Testis (tissue), 3 donors: ENCODE results near the gene CMTM4. TPM values are rescaled to one million over a fixed set of nuclear protein-coding genes. Genes with fewer than 3 reads are reported as not detected.

Experiments
- DNase-seq: peaks from one replicate; pipeline ENCODE4 v3.0.0-alpha.2; 2019
- H3K27ac ChIP-seq, 2 donors: fragments of 200-600 bp; sonication (generic); one replicate each; pipeline ENCODE4 v1.5.1; 2019
- H3K27me3 ChIP-seq: fragments of 200-600 bp; sonication (generic); one replicate; pipeline ENCODE4 v1.5.1; 2019
- H3K36me3 ChIP-seq: fragments of 200-600 bp; sonication (generic); one replicate; pipeline ENCODE4 v1.5.1; 2017; ENCODE audit warnings: low read depth; ENCODE audit errors: missing control alignments
- H3K4me1 ChIP-seq: fragments of 200-600 bp; sonication (generic); one replicate; pipeline ENCODE4 v1.5.1; 2019
- H3K4me3 ChIP-seq, 2 donors: fragments of 200-600 bp; sonication (generic); one replicate each; pipeline ENCODE4 v1.5.1; 2017 to 2019
- H3K9me3 ChIP-seq: fragments of 200-600 bp; sonication (generic); one replicate; pipeline ENCODE4 v1.5.1; 2017
- POLR2A ChIP-seq: fragments of 450-650 bp; IDR thresholded peaks from one replicate; pipeline ENCODE4 v1.6.1; 2017; ENCODE audit warnings: antibody characterized with exemption, mild to moderate bottlenecking, moderate library complexity
- WGBS, 2 donors: methylation state at CpG; one replicate each; pipeline ENCODE4 v1.1.5; 2018; 5-methylcytosine and 5-hydroxymethylcytosine counted together
- intact Hi-C: fragments of 100-400 bp; cut with DNase I; formaldehyde crosslinking; loops from one replicate; pipeline ENCODE4 v1.15.1; 2023; ENCODE audit warnings: low total_unique reads
- polyA plus RNA-seq: library from polyadenylated mRNA; stranded (reverse); fragments of 350-450 nt; fragmentation: Illumina TruSeq; extraction: RNeasy Lipid Tissue Mini Kit (QIAGEN cat#74804); gene quantifications from one replicate; pipeline ENCODE4 v1.2.3, GENCODE V29; 2014; ENCODE audit warnings: low read depth, low replicate concordance; ENCODE audit not compliant: insufficient read depth
- total RNA-seq, 2 donors: library from RNA; depleted of rRNA; stranded (reverse); fragments of >200 nt; gene quantifications; one replicate each; pipeline ENCODE4 v1.2.3, GENCODE V29; 2016
- TF ChIP-seq, protein P1 (sequence below), 3 experiments: fragments of 450-650 bp in 2 of 3; fragments of 200-600 bp in 1 of 3; sonication (generic) in 1 of 3; IDR thresholded peaks; one replicate each; pipeline ENCODE4 v1.5.1; 2016 to 2019; ENCODE audit warnings: antibody characterized with exemption in 3 of 3, mild to moderate bottlenecking in 2 of 3, moderate library complexity in 1 of 3

CMTM4 gene
- total and polyA plus RNA-seq, 3 donors from 2014 or later = 22.2 to 59.2 (median 50.9) TPM

DNA sequence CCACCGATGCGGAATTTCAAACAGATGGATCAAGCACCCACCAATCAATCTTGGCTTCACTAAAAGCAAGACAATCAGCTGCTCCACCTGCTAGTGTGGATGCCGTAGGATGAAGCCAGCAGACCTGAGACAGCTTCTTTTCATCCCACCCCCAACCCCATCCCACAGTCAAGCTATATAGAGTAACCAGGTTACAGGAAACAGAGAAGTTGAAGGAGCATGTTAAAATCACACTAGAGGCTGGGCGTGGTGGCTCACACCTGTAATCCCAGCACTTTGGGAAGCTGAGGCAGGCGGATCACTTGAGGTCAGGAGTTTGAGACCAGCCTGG is 37.7 kb downstream of the CMTM4 start:
- WGBS, 2 donors = 96% methylated on average over 5 of the region's 5 CpGs
- TF ChIP-seq, protein P1, sequence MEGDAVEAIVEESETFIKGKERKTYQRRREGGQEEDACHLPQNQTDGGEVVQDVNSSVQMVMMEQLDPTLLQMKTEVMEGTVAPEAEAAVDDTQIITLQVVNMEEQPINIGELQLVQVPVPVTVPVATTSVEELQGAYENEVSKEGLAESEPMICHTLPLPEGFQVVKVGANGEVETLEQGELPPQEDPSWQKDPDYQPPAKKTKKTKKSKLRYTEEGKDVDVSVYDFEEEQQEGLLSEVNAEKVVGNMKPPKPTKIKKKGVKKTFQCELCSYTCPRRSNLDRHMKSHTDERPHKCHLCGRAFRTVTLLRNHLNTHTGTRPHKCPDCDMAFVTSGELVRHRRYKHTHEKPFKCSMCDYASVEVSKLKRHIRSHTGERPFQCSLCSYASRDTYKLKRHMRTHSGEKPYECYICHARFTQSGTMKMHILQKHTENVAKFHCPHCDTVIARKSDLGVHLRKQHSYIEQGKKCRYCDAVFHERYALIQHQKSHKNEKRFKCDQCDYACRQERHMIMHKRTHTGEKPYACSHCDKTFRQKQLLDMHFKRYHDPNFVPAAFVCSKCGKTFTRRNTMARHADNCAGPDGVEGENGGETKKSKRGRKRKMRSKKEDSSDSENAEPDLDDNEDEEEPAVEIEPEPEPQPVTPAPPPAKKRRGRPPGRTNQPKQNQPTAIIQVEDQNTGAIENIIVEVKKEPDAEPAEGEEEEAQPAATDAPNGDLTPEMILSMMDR (IDR thresholded peaks at IDR 0.05) = no peak
- TF ChIP-seq POLR2A = no peak
- intact Hi-C loops = no loop called here
- Histone ChIP-seq H3K27me3 (no peaks in the 10 kb centered on the region), H3K27ac (no peak overlapping the region), H3K9me3 (no peaks in the 10 kb centered on the region), H3K4me3 (no peak overlapping the region), H3K4me1 (peaks cover 30% of the 10 kb centered on the region), H3K36me3 (no peaks in the 10 kb centered on the region)
- DNase-seq = no peak

DNA sequence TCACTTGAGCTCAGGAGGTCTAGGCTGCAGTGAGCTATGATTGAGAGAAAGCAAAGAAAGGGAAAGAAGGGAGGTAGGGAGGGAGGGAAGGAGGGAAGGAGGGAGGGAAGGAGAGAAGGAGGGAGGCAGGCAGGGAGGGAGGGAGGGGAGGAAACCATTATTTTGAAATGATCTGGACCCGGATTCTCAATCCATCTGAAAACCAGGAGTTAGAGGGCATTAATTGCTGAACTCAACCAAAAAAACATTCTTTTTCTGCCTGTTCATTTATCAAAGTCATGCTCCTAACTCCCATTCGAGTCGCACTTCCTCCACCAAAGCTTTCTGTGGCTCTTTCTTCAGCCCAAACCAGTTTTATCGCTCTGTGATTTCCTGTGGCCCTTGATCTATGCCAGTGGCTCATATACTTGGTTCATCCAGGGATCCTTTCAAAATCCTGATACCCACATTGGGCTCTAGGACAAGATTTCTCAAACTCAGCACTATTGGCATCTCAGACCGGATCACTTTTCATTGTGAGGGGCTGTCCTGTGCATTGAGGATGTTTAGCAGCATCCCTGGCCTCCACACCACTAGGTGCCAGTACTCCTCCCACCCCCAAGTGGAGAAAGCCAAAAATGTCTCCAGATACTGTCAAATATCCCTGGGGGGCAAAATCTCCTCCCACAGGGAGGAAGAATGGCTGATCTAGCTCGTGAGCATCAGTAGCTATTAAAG is 38.2 kb downstream of the CMTM4 start:
- no peak overlapping the region for H3K4me3 ChIP-seq
- no peaks in the 10 kb centered on the region for H3K9me3 ChIP-seq
- TF ChIP-seq POLR2A = no peak
- TF ChIP-seq, protein P1 (IDR thresholded peaks at IDR 0.05) = no peak
- intact Hi-C loops = no loop called here
- no peak overlapping the region for H3K27ac ChIP-seq
- H3K36me3 ChIP-seq = no peaks in the 10 kb centered on the region
- H3K27me3 ChIP-seq = no peaks in the 10 kb centered on the region
- 82 to 86% methylated on average over 6 of the region's 6 CpGs for WGBS, 2 donors
- H3K4me1 ChIP-seq = peaks cover 30% of the 10 kb centered on the region
- no peak for DNase-seq

DNA sequence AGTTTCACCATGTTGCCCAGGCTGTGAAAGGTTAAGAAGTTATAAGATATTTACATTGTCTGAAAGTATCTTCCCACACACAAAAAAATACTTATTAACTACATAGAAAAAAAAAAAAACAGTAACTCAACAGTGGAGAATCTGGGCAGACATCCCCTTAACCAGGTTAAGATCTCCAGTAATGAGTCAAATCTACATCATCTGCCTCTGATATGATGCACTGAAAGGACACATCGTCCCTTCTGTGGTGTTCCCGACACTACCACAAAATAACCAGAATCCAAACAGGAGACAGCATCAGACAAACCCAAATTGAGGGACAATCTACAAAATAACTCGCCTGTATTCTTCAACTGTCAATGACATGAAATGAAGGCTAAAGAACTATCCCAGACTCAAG is 40.0 kb downstream of the CMTM4 start:
- intact Hi-C loops = no loop called here
- 92 to 96% methylated on average over 3 of the region's 3 CpGs for WGBS, 2 donors
- Histone ChIP-seq H3K27me3 (no peaks in the 10 kb centered on the region), H3K4me1 (peaks cover 15% of the 10 kb centered on the region), H3K9me3 (no peaks in the 10 kb centered on the region), H3K27ac (no peak overlapping the region), H3K4me3 (no peak overlapping the region), H3K36me3 (no peaks in the 10 kb centered on the region)
- no peak for DNase-seq
- TF ChIP-seq, protein P1 (IDR thresholded peaks at IDR 0.05) = no peak
- no peak for TF ChIP-seq POLR2A

DNA sequence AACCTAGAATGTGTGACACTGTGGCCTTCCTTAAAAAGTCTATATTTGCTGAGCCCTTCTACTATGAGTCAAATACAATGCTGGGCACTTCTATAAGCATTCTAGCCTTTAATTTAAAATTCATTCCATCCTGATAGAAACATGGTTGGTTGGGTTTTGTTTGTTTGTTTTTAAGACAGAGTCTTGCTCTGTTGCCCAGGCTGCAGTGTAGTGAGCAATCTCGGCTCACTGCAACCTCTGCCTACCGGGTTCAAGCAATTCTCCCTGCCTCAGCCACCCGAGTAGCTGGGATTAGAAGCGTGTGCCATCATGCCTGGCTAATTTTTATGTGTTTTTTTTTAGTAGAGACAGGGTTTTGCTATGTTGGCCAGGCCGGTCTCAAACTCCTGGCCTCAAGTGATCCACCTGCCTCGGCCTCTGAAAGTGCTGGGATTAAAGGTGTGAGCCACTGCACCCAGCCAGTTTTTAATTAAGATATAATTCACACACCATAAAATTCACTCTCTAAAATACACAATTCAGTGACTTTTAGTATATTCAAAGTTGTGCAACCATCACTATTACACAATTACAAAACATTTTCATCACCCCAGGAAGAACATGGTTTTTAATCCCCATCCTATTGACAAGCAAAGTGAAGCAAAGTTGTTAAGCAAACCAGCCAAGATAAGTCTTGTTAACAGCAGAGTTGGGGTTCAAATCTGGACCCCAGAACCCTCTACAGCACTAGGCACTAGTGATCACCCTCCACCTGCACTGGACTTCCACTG is 42.8 kb downstream of the CMTM4 start:
- no peaks in the 10 kb centered on the region for H3K27me3 ChIP-seq
- no peak for DNase-seq
- intact Hi-C loops = no loop called here
- TF ChIP-seq, protein P1 (IDR thresholded peaks at IDR 0.05) = no peak
- WGBS, 2 donors = 91 to 96% methylated on average over 6 of the region's 6 CpGs
- no peak overlapping the region for H3K4me3 ChIP-seq
- no peaks in the 10 kb centered on the region for H3K4me1 ChIP-seq
- no peaks in the 10 kb centered on the region for H3K9me3 ChIP-seq
- no peak overlapping the region for H3K27ac ChIP-seq
- H3K36me3 ChIP-seq = no peaks in the 10 kb centered on the region
